ENCODE results near the gene DTNBP1.
A peak's percentile ranks its signal among the peaks of the same experiment; 100 is the strongest.

GRCh38 chr6:15493437-15494168, 169.2 kb downstream of the DTNBP1 start:
- TF ChIP-seq CTCF (IDR thresholded peaks at IDR 0.05; ENCODE audit: control extremely low read depth in 1 of 3, insufficient read depth in 1 of 3, low read depth in 1 of 3, low read length in 3 of 3) (no peak), POLR2AphosphoS5 (IDR thresholded peaks at IDR 0.05; ENCODE audit: low read depth, low read length) (0 out of 2 replicates have a peak, but pooled peaks have one; percentile 36), JUN (IDR thresholded peaks at IDR 0.05; ENCODE audit: low read depth, low read length) (no peak), POLR2A (IDR thresholded peaks at IDR 0.05; ENCODE audit: control extremely low read depth in 1 of 2, low read depth in 2 of 2, low read length in 2 of 2) (0 out of 3 replicates have a peak, but pooled peaks of 1 of the 2 experiments have one; percentile 1), CREB1 (IDR thresholded peaks at IDR 0.05) (no peak), EP300 (IDR thresholded peaks at IDR 0.05; ENCODE audit: borderline replicate concordance in 1 of 2, low read depth in 2 of 2, low read length in 2 of 2) (no peak), TCF12 (IDR thresholded peaks at IDR 0.05; ENCODE audit: low read depth, low read length) (no peak)
